Esophagus squamous epithelium (tissue), 4 donors: ENCODE data around the gene MCFD2.

Experiments
- CTCF ChIP-seq, 6 experiments: fragments of 450-650 bp in 4 of 6; fragments of 200-600 bp in 2 of 6; sonication (generic) in 2 of 6; IDR thresholded peaks; one replicate each; pipeline ENCODE4 v1.5.1; 2016 to 2019; ENCODE audit warnings: antibody characterized with exemption in 6 of 6, mild to moderate bottlenecking in 4 of 6, moderate library complexity in 4 of 6
- POLR2A ChIP-seq, 4 donors: fragments of 450-650 bp; IDR thresholded peaks; one replicate each; pipeline ENCODE4 v1.6.1; 2017; ENCODE audit warnings: antibody characterized with exemption in 4 of 4, mild to moderate bottlenecking in 4 of 4, moderate library complexity in 3 of 4

- TF ChIP-seq POLR2A (IDR thresholded peaks at IDR 0.05) (no peak), CTCF (IDR thresholded peaks at IDR 0.05) (no peak)
These were observed 14.0 kb downstream of the MCFD2 start for GRCh38 chr2:46901611-46902010.
